C4-2B (cell line): ENCODE results near the gene ARMC12.

Experiments used
- ZFX ChIP-seq: fragments of 450-650 bp; IDR thresholded peaks from 2 replicates; pipeline ENCODE4 v1.6.1; 2017
- TF ChIP-seq, protein P1 (sequence below): fragments of 450-650 bp; conservative IDR thresholded peaks from 2 replicates; pipeline ENCODE4 v1.5.1; 2017; ENCODE audit warnings: mild to moderate bottlenecking

DNA sequence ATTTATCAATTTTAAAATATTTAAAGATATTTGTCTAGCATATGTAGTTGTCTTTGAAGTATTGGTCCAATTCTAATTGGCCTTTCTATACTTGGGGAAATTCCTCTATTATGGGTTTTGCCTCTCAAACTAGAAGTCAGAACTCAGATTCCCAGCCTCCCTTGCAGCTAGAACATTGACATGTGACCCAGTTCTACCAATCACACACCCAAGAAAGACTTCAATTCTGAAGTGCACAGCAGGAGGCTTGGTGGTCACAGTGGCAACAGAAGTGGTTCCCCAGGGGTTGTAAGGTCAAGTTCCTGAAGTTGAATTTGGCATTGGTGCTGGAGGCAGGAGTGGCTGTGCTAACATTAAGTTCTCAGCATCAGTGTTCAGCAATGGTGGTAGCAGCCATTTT, 33.3 kb upstream of the ARMC12 start:
- TF ChIP-seq ZFX = no peak
- TF ChIP-seq, protein P1, sequence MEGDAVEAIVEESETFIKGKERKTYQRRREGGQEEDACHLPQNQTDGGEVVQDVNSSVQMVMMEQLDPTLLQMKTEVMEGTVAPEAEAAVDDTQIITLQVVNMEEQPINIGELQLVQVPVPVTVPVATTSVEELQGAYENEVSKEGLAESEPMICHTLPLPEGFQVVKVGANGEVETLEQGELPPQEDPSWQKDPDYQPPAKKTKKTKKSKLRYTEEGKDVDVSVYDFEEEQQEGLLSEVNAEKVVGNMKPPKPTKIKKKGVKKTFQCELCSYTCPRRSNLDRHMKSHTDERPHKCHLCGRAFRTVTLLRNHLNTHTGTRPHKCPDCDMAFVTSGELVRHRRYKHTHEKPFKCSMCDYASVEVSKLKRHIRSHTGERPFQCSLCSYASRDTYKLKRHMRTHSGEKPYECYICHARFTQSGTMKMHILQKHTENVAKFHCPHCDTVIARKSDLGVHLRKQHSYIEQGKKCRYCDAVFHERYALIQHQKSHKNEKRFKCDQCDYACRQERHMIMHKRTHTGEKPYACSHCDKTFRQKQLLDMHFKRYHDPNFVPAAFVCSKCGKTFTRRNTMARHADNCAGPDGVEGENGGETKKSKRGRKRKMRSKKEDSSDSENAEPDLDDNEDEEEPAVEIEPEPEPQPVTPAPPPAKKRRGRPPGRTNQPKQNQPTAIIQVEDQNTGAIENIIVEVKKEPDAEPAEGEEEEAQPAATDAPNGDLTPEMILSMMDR = no peak
